T-helper 1 cell (primary cell): ENCODE measurements around the gene TTLL12.

ENCODE experiments used
- DNase-seq, 5 donors: peaks; one replicate each; pipeline ENCODE4 v3.0.0-alpha.2; 2012 to 2020

The TTLL12 gene

DNA sequence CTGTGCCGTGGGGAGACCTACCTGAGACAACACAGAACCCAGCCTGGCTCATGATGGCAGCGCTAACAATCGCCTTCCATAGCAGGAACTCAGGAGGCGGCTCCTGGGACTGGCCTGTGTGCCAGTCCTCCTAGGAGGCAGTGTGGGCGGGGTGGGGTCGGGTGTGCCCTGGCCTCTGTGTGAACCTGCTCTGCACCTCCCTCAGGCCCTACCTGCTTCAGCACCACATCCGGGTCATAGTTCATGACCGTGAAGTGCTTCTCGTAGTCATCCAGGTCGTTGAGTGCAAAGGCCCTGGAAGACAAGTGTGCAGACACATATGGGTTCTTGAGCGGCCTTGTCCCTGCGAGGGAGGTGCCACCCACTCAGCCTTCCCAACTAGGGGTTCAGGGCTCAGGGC lies 15.3 kb downstream of the TTLL12 start:
- DNase-seq, result no peak

DNA sequence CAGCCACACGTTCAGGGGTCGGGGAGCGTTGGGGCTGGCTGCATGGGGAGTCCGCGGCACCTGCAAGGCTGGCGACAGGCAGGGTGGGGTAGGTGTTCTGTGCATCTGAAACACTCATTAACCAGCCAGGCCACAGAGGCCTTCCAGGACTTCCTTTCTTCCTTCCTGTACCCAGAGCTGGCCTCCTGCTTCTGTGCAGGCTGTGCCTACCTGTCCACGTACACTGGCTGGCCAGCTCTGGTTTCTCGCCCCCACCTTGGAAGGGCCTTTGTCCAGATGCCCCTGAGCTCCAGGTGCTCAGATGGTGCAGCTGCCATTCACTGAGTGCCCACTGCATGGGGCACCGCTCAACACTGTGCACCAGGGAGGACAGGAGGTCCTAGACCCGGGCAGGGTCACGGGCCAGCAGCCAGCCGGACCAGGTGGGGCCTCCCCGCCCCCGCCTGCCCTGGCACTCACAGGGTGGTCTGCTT lies 15.9 kb downstream of the TTLL12 start:
- DNase-seq, result no peak

- no peak for DNase-seq
Measured at GRCh38 chr22:43170131-43170480, 16.8 kb downstream of the TTLL12 start.

GRCh38 chr22:43169310-43170130 lies 17.4 kb downstream of the TTLL12 start:
- no peak for DNase-seq

DNA sequence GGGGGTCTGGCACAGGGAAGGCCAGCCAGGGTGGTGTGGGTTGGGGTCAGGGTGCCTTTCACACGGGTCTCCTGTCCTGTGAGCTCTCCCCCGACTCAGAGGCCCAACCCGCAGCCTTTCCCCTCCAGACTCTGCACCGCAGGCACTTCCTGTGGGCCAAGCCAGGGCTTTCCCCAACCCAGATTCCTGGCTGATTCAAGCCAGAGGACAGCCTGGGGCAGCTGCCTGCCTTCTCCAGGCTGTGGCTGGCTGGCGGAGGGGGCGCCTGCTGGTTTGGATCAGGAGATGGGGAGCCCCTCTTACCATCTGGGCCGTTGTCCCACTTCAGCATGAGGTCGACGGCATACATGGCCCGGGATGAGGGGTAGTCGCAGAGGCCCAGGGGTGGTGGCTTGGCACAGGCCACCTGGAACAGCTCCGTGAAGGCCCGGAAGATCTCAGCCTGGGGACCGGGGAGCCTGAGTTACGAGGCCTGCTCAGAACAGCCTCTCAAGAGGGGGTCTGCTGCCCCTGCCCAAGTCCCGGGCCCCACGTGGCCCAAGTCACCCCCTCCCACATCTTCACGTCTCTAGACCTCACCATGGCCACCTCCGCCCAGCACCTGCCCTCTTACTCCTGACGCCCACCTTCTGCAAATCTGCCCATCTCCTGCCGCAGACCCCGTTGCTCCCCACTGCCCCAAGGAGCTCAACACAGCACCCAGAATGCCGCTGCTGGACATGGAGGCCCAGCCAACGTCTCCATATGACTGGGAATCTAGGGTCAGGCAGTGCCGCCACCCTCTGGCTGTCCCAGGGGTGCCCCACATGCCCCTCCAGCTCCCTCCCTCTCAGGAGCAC lies 18.2 kb downstream of the TTLL12 start:
- DNase-seq, result no peak

GRCh38 chr22:43167001-43167589 lies 19.8 kb downstream of the TTLL12 start:
- DNase-seq, result no peak

DNA sequence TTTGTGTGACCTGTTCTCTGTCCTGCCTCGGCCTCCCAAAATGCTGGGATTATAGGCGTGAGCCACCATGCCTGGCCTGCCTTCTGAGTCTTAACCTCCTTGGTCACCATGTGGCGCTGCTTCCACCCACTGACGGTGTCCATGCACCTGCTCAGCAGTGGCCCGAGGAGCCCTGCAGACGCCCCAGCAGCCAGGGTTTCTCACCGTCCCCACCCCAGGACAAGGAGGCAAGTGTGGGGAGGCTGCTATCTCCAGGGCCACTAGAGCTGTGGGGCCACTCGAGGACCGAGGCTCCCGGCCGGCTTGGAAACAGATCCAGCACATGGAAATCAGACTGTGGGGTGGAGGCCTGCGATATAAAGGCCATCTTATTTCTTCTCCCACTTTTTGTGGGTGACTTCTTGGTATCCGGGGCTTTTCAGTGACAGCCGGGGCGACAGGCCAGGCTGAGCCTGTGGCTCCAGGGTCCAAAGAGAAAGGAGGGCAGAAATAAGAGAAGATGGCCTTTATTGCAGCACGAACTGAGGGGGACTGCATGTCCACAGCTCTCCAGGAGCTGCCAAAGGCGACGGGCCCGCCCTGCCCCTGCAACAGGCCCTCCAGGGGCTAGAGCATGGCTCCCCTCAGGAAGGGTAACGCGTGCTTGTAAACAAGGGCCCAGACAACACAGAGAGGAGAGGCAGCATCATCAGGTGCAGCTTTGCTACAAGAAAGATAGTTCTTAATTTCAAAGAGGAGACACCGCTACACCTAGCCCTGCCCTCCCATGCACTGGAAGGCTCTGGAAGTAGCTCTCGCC lies 20.6 kb downstream of the TTLL12 start:
- DNase-seq, result no peak

- no peak for DNase-seq
Measured at GRCh38 chr22:43164636-43165035, 22.3 kb downstream of the TTLL12 start.

- DNase-seq, result no peak
Measured at GRCh38 chr22:43163241-43163795, 23.6 kb downstream of the TTLL12 start.

- DNase-seq, result no peak
Measured at GRCh38 chr22:43162412-43163150, 24.4 kb downstream of the TTLL12 start.

DNA sequence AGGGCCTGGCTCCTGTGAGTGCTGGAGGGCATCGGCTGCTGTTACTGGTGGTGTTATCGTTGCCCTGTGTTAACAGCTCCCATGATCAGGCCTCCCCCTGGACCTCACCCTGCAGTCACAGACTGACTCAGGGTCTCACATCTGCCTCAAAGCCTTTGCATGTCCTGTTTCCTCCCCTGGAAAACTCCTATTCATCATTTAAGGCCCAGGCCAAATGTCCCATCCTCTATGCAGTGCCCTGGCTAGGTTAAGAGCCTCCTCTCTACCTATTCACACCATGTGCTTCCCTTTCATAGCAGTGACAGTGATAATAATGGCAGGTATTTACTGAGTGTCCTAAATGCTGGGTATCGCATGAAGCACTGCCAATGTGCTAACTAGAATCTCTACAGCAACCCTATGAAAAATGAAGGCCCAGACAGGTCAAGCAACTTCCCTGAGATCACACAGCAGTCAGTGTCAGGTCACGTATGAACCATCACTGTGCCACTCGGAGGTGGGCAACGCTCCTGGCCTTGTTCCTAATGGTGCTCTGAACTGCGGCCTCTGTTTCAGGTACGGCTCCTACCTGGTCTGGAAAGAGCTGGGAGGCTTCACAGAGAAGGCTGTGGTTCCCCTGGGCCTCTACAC lies 26.3 kb downstream of the TTLL12 start:
- no peak for DNase-seq

- no peak for DNase-seq
Measured at GRCh38 chr22:43159484-43160178, 27.3 kb downstream of the TTLL12 start.

- DNase-seq, result no peak
Measured at GRCh38 chr22:43158778-43159483, 28.0 kb downstream of the TTLL12 start.

DNA sequence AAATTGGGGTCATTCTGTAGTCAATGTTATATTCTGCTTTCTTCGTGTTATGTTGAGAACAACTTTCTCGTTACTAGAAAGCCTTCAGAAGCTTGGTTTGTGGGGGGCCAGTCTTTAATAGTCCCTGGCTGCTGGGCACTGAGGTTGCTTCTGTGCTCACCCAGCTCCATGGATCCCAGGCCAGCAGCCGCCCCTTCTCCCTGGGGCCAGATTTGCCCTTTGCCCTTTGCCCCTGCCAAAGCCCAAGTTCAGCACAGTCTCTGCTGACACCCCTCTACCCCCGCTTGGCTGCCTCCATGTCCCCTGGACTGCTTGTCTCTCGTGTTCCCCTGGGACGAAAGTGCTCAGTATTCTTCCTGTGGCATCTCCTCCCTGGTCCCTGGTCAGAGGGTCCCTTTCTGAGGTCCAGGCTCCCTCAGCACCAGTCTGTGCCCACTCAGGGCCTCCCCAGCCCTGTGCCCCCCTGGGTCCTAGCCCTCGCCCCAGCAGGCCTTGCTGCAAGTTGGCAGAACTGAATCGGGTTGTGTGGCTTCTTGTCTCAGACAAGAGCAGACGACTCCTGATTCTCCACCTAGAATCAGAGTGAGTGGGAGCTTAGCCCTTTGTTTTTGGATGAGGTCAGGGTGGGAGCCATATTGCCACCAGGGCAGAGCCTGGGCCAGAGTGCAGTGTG lies 28.9 kb downstream of the TTLL12 start:
- DNase-seq, result no peak

DNA sequence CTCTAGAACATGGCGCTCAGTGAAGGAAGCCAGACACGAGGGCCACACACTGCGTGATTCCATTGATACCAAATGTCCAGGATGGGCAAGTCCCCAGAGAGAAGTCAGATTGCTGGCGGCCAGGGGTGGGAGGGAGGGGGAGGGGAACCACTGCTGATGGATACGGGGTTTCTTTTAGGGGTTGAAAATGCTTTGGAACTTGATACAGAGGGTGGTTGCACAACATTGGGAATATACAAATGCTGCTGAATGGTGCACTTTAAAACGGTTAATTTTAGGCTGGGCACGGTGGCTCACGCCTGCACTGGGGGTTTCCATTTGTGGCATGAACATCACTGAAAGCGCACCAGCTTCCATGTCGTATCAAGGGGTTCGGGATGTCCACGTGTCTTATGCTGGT lies 30.5 kb downstream of the TTLL12 start:
- DNase-seq, result no peak

- DNase-seq, result no peak
Measured at GRCh38 chr22:43155789-43156188, 31.1 kb downstream of the TTLL12 start.

DNA sequence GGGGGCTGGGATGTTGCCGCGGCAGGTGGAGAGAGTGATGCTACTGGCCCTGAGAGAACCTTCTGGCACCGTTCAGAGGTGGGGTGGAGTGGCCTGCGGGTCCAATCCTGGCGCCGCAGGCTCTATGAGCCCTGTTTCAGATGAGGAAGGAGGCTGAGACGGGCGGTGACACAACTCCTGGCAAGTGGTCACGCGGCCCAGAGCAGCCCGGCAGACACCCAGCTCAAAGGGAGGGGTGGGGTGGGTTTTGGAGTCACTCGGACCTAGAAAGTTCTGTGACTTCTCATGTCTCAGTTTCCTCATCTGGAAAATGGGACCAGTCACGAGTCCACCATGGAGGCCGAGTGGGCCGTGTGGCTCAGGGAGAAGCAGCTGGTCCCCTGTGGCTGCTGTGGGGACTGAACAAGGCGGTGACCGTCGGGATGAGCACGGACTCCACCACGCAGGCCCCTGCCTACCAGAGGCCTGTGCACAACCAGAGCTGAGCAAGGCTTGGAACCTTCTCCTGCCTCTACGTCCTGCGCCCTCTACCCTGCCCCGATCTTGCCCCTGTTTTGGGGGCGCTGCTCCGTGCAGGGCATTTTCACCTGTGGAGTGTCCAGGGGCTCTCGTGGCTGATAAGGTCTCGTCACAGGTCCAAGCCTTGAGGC lies 31.9 kb downstream of the TTLL12 start:
- DNase-seq, result no peak

- DNase-seq, result no peak
Measured at GRCh38 chr22:43153899-43154298, 33.0 kb downstream of the TTLL12 start.
